Erythroblast (primary cell): ENCODE data around the gene CELSR2.

Source experiments
- GATA1 ChIP-seq: IDR thresholded peaks from 2 replicates; pipeline ENCODE4 v1.6.1; 2011; ENCODE audit warnings: low read depth, mild to moderate bottlenecking, control low read depth, low read length, moderate library complexity
- POLR2A ChIP-seq: IDR thresholded peaks from 2 replicates; pipeline ENCODE4 v1.6.1; 2011; ENCODE audit warnings: mild to moderate bottlenecking, low read length

- TF ChIP-seq POLR2A = no peak
- TF ChIP-seq GATA1 = no peak
These were observed 20.8 kb downstream of the CELSR2 start for GRCh38 chr1:109269981-109270622.
